ENCODE results near the gene AMBRA1. TPM values are rescaled to one million over a fixed set of nuclear protein-coding genes. Genes with fewer than 3 reads are reported as not detected.

The AMBRA1 gene
- total and polyA plus RNA-seq, 12 donors = 5.2 to 23.3 (median 16.0) TPM

- intact Hi-C loops (cut with DNase I) = no loop called here
- TF ChIP-seq, protein P1, sequence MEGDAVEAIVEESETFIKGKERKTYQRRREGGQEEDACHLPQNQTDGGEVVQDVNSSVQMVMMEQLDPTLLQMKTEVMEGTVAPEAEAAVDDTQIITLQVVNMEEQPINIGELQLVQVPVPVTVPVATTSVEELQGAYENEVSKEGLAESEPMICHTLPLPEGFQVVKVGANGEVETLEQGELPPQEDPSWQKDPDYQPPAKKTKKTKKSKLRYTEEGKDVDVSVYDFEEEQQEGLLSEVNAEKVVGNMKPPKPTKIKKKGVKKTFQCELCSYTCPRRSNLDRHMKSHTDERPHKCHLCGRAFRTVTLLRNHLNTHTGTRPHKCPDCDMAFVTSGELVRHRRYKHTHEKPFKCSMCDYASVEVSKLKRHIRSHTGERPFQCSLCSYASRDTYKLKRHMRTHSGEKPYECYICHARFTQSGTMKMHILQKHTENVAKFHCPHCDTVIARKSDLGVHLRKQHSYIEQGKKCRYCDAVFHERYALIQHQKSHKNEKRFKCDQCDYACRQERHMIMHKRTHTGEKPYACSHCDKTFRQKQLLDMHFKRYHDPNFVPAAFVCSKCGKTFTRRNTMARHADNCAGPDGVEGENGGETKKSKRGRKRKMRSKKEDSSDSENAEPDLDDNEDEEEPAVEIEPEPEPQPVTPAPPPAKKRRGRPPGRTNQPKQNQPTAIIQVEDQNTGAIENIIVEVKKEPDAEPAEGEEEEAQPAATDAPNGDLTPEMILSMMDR (IDR thresholded peaks at IDR 0.05) = no peak
- WGBS, 2 donors = 94 to 97% methylated on average over 5 of the region's 5 CpGs
- Histone ChIP-seq H3K4me1 (peaks cover 7 to 35% (median 19%) of the 10 kb centered on the region in 9 donors), H3K9me3 (no peaks in the 10 kb centered on the region), H3K27ac (no peak overlapping the region), H3K36me3 (peaks cover 0 to 61% (median 21%) of the 10 kb centered on the region in 9 donors), H3K4me3 (no peak overlapping the region), H3K27me3 (peaks cover 0 to 17% (median 6%) of the 10 kb centered on the region in 7 donors)
- DNase-seq (no peak), ATAC-seq (no peak)
These were observed 216.0 kb downstream of the AMBRA1 start for GRCh38 chr11:46377831-46378230.

DNA sequence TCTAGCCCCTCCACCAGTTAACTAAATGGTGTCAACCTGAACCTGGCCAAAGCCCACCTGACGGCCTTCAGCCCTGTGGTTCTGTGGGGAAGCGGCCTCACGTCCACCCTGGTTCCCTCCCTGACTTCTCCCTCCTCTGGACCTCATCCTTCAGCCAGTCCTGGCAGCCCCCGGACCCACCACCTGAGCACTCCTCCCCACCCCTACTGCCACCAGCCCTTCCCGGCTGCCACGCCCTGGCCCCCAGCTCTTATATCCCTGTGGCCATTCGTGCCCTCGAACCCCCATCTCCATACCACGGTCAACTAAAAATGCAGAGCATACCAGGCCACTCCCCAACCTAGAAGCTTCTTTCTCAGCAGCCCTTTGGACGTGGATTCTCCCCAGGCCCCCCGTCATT, 216.5 kb downstream of the AMBRA1 start:
- WGBS, 2 donors = 93 to 94% methylated on average over 11 of the region's 11 CpGs
- H3K36me3 ChIP-seq = peaks cover 0 to 67% (median 27%) of the 10 kb centered on the region in 9 donors
- peaks cover 0 to 13% (median 4%) of the 10 kb centered on the region in 7 donors for H3K27me3 ChIP-seq
- DNase-seq (peak in 1 of 2 donors; percentile 3), ATAC-seq (no peak)
- no peak overlapping the region for H3K27ac ChIP-seq
- no peaks in the 10 kb centered on the region for H3K9me3 ChIP-seq
- intact Hi-C loops (cut with DNase I) = no loop called here
- peaks cover 6 to 31% (median 15%) of the 10 kb centered on the region in 9 donors for H3K4me1 ChIP-seq
- no peak overlapping the region for H3K4me3 ChIP-seq
- TF ChIP-seq, protein P1 (IDR thresholded peaks at IDR 0.05) = no peak

DNA sequence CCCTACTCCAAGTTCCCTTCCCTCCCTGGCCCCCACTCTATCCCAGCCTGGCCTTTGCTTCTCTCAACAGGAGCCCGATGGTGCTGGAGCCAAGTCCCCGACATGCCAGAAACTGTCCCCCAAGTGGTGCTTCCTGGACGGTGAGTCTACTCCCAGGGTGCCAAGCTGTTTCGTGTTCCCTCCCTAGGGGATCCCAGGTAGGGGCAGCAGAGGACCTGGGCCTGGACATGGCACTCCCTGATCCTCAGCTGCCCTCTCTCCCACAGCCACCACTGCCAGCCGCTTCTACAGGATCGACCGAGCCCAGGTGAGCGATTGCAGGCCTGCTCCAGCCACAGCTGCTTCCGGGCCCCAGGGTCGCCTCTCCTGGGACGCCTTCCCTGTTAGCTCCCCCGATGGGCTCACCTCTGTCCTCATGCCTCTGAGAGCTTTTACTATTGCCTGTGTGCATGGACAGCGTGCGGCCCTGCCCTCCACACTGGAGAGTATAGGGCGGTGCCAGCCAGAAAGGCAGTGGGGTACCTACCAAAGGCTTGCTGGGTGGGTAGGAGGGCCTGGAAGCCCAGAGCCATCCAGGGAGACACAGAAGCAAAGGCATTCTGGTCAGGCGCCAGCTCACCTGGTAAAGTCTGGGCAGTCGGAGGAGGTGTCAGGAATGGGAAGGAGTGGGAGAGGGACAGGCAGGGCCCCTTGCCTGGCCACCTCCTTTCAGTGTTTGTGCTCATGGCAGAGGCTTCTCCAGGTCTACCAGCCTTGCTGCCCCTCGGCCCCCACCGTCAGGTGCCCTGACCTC, 217.4 kb downstream of the AMBRA1 start:
- 91 to 92% methylated on average over 19 of the region's 19 CpGs for WGBS, 2 donors
- Histone ChIP-seq H3K4me1 (peaks cover 0 to 25% (median 9%) of the 10 kb centered on the region in 9 donors), H3K36me3 (peaks cover 0 to 75% (median 35%) of the 10 kb centered on the region in 9 donors)

GRCh38 chr11:46375392-46376101, 218.3 kb downstream of the AMBRA1 start:
- Histone ChIP-seq H3K9me3 (no peaks in the 10 kb centered on the region), H3K4me3 (no peak overlapping the region), H3K36me3 (peaks cover 0 to 84% (median 43%) of the 10 kb centered on the region in 9 donors), H3K27ac (no peak overlapping the region), H3K4me1 (peaks cover 0 to 18% (median 7%) of the 10 kb centered on the region in 9 donors), H3K27me3 (no peaks in the 10 kb centered on the region)
- 96% methylated on average over 38 of the region's 38 CpGs for WGBS, 2 donors
- peak in 1 of 2 donors; percentile 12 for DNase-seq
- intact Hi-C loops (cut with DNase I) = no loop called here
- no peak for ATAC-seq
- TF ChIP-seq, protein P1 (IDR thresholded peaks at IDR 0.05) = no peak

More for the DNA sequence above, 217.4 kb downstream of the AMBRA1 start:
- DNase-seq (peak in 1 of 2 donors; percentile 12), ATAC-seq (no peak)
- Histone ChIP-seq H3K27me3 (peaks cover 0 to 6% (median 0%) of the 10 kb centered on the region in 7 donors), H3K4me3 (no peak overlapping the region), H3K9me3 (no peaks in the 10 kb centered on the region), H3K27ac (no peak overlapping the region)
- TF ChIP-seq, protein P1 (IDR thresholded peaks at IDR 0.05) = no peak
- intact Hi-C loops (cut with DNase I) = no loop called here
